Activated T-cell treated with anti-CD3 and anti-CD28 coated beads, Interleukin-2, amount 50 U/mL, for 48 hours (primary cell): Measurements from ENCODE around the gene ARRB2.

Experiments used
- DNase-seq, 2 experiments: peaks; one replicate each; pipeline ENCODE4 v3.0.0-alpha.2; 2020

Gene ARRB2

DNA sequence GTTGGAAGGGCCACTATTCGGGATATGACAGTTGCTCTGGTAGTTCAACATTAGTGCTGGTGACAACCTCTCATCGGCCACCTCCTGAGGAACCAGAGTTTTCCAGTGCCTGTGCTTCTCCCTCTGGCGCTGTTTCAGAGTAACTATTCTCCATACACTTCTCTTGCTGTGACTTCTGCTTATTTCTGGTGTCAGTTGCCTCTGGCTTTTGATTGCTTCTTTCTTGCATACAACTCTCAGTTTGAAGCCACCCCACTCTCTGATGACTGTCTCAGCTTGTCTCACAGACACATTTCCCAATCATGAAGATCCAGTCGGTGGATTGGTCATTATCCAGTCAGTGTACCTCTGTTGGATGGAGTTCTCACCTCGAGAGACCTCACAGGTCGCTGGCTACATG lies 57.9 kb downstream of the ARRB2 start:
- no peak for DNase-seq

GRCh38 chr17:4769628-4770027 lies 59.2 kb downstream of the ARRB2 start:
- DNase-seq: no peak
